SW 1271 (cell line): ENCODE measurements around the gene TCEANC2.

Experiments
- DNase-seq, 2 experiments: peaks; one replicate each; lab custom pipeline; 2025; lab: John Stamatoyannopoulos, UW

The TCEANC2 gene

GRCh38 chr1:54136269-54136896 lies 83.0 kb downstream of the TCEANC2 start:
- DNase-seq: no peak

- no peak for DNase-seq
Observed at GRCh38 chr1:54136963-54137533, 83.6 kb downstream of the TCEANC2 start.

- no peak for DNase-seq
Observed at GRCh38 chr1:54137534-54138061, 84.2 kb downstream of the TCEANC2 start.

- DNase-seq: no peak
Observed at GRCh38 chr1:54138994-54139393, 85.6 kb downstream of the TCEANC2 start.

GRCh38 chr1:54139711-54140110 lies 86.3 kb downstream of the TCEANC2 start:
- DNase-seq: no peak

- no peak for DNase-seq
Observed at GRCh38 chr1:54142146-54142900, 88.9 kb downstream of the TCEANC2 start.

GRCh38 chr1:54144366-54144765 lies 91.0 kb downstream of the TCEANC2 start:
- DNase-seq: no peak

GRCh38 chr1:54149734-54150133 lies 96.3 kb downstream of the TCEANC2 start:
- no peak for DNase-seq

- no peak for DNase-seq
Observed at GRCh38 chr1:54151013-54151412, 97.6 kb downstream of the TCEANC2 start.

- no peak for DNase-seq
Observed at GRCh38 chr1:54152696-54153095, 99.3 kb downstream of the TCEANC2 start, which contains the start of gene CDCP2. Gene CDCP2 (minus strand): TSS chr1:54153000. CDS start chr1:54152922, 78 bp downstream.

- DNase-seq: no peak
Observed at GRCh38 chr1:54153535-54154439, 100.4 kb downstream of the TCEANC2 start.
